ENCODE measurements around the gene NOL9. TPM values are rescaled to one million over a fixed set of nuclear protein-coding genes. Genes with fewer than 3 reads are reported as not detected.
"Not testable (repeated sequence)": the region's sequence is repeated elsewhere in the genome, so short reads cannot be mapped to it uniquely, and the experiment has no call there.

Gene NOL9
- 23.2 TPM for total RNA-seq
- long read RNA-seq, full-length matches to known transcripts, result 4 of 6 reads
- long read RNA-seq, partial matches to known transcripts, result 1 of 6 reads
- long read RNA-seq, other reads (novel, unspliced or antisense), result 1 of 6 reads

DNA sequence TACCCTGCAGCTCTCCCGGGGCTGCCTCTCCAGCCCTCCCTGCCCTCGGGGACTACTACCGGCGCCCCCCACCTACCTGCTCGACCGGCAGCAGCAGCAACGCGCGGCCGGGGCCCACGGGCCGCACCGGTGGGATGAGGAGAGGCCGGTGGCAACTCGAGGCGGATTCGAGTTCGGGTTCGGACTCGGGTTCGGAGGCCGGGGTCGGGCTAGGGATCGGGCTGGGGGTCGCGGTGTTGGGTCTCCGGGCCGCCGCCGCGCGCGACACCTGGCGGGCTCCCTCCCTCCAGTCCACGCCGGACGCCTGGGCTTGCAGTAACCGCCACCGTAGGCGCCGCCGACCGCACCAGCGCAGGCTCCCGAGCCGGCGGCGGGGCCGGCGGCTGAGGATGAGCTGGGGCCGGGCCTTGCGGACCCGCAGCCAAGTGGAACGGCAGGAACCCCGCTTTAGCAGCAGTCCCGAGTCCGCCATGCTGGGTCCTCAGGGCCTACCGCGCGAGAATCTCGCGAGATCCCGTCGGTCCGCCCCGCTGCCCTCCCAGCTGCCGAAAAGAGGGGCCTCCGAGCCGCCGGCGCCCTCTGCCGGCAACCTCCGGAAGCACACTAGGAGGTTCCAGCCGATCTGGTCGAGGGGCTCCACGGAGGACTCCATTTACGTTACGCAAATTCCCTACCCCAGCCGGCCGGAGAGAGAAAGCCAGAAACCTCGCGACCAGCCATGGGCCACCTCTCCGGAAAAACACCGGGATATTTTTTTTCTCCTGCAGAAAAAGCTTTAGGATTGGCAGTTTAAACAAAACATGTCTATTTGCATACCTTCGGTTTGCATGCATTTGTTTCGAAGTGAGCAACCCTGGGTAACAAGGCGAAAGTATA, at the start of gene NOL9:
NOL9 (minus strand) TSS at position 483 of the 876 bp plus-strand sequence; CDS start at position 472, 11 bp downstream.
- DNase-seq (ENCODE audit: low spot score), result peak; percentile 98

DNA sequence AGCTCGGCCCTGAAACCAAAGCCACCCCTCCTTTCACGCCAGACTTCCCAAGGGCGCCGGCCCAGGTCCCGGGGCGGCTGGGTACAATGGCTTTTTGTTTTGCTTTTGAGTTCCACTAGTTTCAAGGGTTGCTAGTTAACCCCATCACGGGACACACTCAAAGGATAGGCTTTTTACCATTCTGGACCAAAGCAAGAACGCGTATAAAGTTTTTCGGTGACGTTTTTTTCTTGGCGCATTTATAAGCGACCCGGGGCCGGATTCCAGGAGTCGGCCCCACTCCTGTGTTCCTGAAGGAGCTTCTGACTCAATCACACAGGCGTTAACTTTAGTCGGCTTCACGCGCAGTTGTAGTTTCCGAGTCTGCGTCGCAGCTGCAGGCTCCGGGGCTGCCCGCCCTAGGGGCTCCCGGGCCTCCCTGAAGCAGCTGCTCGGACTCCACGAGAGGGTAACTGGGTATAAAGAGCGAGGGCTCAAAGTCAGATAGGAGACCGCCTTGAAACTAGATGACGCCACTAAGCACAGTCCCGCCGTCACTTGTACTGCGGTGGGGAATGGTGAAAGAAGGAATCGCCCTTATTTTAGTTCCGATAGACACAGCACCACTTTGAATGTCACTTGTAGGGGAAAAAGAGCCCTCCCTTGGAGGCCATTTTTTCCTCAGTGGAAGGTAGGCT, 49.1 kb upstream of the NOL9 start:
- DNase-seq (ENCODE audit: low spot score), result no peak

DNA sequence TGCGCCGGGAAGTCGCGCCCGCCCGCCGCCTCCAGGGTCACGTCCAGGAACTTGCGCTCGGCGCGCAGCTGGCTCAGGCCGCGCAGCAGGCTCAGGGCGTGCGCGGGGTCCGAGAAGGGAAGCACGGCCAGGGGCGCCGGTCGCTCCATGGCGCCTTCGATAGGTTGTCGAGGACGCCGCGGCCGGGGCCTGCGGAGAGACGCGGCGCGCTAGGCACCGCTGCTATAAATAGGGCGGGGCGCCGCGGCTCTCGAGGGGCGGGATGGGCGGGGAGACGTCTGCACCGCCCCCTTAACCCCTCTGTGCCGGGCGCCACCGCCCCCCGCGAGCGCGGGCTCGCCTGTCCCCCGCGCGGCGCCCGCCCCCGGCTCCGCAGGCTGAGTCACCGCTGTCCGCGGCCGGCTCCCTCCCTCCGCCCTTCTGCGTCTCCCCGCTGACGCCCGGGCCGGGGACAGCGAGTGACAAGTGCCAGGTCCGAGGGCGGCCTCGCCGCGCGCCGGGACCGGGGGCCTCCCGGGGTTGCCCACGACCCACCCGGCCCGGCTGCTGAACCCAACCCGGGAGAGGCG, 48.4 kb upstream of the NOL9 start, which contains the start of gene KLHL21:
KLHL21 (minus strand) TSS at position 201 of the 569 bp plus-strand sequence; CDS start at position 149, 52 bp downstream.
- DNase-seq (ENCODE audit: low spot score), result peak; percentile 98

DNA sequence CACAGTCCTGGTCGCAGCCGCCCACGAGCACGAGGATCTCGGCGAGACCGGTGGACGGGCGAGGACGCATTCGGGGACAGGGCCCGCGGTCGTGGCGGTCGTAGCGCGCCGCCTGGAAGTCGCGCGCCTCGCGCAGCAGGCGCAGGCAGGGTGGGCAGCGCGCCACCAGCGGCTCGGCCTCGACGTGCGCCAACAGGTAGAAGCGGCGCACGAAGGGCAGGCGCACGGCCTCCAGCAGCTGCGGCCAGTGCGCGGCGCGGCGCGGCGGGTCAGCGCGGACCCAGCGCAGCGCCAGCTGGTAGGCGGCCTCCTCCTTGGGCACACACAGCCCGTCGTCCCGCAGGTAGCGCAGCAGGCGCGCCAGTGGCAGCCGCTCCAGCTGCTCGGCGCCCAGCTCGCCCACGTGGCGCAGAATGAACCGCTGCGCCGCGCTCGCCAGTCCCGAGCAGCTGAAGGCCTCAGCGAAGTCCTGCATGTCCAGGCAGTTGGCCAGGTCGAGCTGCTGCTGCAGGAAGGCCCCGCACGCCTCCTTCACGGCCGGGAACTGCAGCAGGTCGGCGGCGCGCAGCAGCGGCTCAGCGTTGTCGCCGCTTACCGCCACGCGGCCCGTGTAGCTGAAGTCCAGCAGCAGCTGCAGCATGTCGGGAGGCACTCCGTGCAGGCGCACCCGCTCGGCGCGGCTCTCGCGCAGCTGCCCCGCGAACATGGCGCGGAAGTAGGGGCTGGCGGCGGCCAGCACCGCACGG, 47.8 kb upstream of the NOL9 start:
- DNase-seq (ENCODE audit: low spot score), result no peak

DNA sequence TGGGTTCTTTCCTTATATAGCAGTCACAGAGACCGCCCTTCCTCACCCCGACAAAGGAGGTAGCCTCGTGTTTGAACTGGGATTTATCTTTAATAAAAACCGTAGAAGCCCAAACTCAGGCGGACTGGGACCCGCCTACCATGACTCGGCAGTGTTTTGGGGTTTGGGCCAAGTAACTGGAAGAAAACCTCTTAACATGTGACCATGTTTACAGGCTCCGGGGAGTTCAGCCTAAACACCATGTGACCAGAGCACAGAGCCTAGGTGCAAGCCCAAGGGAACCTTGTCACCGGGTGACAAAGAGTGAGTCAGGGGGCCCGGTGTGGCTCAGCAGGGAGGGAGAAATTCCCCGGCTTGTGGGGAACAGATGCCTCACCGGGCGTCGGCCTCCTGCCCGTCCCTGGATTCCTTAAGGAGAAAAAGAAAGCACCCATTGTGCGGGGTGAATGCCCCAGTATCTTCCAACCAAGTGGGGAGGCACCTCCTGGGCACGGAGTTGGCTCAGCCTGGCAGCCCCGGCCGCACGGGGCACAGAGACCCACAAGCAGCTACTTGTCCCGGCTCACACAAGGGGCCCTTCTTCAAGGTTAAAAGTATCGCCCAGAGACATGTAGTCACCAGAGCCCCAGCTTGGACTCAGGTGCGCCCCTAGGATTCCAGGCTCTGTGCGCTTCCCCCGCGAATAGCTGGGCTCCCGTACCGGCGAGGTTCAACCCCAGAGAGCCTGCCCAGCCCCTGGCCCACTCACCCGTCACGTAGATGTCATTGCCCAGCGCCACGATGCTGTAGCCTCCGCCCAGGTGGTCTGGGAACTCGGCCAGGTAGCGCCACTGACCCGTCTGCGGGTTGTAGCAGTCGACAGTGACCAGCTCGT, 47.0 kb upstream of the NOL9 start:
- no peak for DNase-seq (ENCODE audit: low spot score)

DNA sequence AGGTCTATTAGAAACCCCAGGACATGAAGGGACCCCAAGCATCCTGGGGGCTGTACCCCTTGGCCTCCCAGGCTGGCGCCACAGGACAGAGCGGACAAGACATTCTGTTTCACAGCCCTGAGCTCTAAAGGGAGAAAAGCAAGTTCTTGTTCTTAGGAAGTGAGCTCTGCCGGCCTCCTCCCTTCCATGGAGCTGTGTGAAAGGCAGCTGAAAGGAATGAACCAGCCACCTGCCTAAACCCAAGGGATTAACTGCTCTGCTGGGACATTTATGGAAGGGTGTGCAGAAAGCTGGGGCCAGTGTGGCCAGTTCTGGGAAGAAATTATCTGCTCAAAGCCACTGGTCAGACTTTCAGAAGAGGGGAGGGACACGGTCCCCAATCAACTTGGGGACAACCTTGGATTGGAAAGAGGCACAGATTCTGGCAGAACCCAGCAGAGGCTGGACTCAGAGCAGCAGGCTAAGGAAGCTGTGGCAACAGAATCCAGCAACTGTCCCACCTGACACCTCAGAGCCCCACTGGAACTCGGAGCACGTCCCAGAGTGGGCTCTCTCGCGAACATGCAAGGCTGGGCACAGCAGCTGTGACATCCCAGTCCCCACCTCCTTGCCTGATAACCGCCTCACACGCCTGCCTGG, 46.2 kb upstream of the NOL9 start:
- DNase-seq (ENCODE audit: low spot score), result no peak

DNA sequence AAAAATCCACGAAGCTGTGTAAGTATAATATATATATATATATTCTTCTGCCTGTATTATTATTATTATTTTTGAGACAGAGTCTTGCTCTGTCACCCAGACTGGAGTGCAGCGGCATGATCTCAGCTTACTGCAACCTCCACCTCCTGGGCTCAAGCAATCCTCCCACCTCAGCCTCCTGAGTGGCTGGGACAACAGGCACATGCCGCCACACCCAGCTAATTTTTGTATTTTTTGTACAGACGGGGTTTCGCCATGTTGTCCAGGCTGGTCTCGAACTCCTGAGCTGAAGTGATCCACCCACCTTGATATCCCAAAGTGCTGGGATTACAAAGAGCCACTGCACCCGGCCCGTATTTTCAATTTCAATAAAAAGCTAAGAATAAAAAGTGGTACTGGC, 45.7 kb upstream of the NOL9 start:
- DNase-seq (ENCODE audit: low spot score), result not testable (repeated sequence)

DNA sequence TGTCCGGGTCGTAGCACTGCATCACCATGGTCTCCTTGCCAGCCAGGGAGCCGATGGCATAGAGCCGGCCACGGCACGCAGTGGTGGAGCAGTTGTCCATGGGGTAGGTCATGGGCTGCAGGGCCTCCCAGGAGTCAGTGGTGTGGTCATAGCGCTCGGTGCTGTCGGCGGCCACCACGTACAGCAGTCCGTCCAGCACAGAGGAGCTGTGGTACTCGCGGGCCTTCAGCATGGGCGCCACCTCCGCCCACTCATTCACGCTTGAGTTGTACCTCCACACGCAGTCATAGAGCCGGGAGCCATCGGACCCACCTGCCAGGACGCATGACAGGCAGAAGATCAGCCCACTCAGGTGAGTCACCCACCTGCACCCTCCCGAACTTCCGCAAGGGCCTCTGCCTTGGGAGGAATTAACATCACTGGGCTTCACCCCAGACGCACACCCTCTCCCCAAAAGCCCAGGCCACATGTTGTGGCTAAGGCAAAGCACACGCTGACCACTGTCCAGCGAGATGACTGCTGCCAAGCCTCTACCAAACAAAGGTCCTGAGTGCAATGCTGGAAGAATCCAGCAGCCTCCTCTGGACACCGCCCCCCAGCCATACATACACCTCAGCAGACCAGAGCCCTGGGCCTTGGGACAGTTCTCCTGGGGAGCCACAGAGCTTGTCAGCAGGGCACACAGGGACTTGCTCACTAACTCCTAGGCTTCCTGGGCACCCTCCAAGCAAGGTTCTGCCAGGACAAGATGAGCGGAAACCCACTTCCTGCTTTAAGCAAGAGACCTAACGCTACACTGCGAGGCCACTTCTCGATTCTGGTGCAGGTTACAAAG, 45.0 kb upstream of the NOL9 start:
- DNase-seq (ENCODE audit: low spot score), result no peak

DNA sequence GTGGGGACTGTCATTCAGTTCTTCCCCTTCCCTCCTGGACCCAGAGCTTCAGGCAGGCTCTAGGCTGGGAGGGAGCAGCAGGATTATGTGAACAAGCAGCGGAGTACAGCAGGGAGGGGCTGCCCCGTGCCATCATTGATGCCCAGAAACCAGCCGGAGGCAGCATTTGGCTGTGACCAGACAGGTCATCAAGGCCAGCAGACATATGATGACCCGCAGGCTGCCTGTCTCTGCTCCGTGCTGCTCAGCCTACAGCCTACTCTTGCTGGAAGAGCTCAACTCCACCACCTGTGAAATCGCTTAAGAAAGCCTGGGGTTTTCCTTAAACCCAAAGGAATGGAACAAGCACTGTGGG, 43.4 kb upstream of the NOL9 start:
- DNase-seq (ENCODE audit: low spot score), result no peak

DNA sequence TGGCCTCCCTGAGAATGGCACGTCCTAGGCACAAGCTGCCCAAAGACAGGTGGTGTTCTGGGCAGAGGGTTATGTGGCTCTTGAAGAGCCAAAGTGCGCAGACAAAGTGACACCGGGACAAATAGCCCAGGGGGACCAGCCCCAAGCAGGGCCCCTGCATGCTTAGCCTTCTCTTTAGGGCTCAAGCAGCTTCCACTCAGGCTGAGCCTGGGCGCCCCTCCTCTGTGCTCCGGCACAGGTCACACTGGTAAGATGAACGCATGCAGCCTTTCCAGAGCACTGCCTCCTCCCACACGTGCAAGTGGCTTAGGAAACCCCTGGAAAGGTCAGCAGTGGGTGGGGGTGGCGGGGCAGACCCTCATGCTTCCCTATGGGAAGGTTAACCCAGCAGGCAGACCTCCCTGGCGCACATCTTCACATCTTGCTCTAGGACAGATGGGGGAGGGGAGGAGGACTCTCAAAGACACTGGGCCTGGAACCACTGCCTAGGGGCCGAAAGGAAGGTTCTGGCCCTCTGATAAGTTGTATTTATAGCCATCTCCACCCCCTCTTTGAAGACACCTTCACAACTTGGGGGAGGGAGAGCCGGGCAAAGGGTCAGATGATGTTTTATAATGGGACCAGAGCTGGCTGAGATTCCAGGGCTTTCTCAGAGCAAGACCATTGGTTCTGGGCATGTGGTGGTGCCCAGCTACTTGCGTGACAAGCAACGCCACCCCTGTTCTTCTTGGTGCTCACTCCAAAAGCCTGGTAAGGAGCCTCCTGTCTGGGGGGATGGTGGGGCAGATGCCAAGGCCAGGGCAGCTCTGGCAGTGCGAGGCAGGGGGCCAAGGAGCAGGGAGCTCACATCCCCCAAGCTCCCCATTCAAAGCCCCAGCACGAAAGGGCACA, 42.8 kb upstream of the NOL9 start:
- no peak for DNase-seq (ENCODE audit: low spot score)

DNA sequence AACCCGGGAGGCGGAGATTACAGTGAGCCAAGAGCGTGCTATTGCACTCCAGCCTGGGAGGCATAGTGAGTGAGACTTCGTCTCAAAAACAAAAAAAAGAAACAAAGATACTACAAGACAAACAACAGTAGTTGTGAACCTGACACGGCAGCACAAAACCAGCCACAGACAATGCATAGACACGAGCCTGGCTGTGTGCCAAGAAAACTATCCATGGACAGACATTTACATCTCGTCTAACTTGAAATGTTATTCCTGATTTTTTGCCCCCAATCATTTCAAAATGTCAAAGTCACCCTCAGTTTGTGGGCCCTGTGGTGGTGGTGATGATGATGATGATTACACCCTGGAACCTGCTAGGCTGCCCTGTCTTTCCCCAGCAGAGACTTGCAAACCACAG, 42.0 kb upstream of the NOL9 start:
- DNase-seq (ENCODE audit: low spot score), result no peak

DNA sequence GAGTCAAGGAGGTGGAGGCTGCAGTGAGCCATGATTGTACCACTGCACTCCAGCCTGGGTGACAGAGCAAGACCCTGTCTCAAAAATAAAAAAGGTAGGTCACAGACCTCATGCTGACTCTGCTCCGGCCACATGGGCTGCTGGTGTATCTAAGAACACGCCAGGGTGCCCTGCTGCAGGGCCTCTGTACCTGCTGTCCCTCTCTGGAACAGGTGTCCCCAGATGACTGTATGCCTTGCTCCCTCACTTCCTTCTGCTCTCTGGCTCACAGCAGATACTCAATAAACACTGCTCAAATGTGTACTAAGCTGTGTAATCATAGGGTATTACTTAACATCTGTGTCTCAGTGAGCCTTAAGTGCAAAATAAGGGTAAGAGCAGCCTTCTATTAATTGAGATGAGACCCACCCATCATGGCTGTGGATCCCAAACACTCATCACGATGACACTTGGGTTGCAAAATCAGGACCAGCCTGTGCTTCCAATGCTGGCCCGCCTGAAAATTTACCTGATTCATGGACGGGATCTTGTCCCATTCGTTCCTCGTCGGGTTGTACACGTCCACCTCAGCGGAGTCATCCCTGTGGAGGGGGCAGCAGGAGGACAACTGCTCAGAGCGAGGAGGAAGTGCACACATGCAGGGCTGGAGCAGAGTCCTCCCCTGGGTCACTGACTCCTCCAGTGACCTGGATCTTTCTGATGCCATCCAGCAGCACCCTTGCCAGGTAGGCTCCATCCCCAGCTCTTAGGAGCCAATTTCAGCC, 40.8 kb upstream of the NOL9 start:
- no peak for DNase-seq (ENCODE audit: low spot score)

DNA sequence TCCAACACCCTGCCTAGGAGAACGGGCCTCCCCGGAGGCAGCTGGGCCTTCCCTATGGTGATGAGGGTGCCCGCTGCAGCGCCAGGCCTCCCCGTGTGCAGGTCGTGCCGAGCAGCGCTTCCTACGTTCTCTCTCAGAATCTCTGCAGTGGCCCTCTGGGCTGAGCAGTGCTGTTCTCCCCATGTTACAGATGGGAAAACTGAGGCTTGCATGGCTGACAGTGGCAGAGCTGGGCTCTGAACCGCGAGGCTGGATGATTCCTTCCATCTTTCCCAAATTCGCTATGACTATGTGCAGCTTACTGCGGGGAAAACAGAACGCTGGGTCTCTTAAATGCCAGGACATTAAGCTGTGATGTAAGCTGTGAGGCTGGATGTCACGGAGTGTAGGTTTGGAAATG, 39.5 kb upstream of the NOL9 start:
- no peak for DNase-seq (ENCODE audit: low spot score)

DNA sequence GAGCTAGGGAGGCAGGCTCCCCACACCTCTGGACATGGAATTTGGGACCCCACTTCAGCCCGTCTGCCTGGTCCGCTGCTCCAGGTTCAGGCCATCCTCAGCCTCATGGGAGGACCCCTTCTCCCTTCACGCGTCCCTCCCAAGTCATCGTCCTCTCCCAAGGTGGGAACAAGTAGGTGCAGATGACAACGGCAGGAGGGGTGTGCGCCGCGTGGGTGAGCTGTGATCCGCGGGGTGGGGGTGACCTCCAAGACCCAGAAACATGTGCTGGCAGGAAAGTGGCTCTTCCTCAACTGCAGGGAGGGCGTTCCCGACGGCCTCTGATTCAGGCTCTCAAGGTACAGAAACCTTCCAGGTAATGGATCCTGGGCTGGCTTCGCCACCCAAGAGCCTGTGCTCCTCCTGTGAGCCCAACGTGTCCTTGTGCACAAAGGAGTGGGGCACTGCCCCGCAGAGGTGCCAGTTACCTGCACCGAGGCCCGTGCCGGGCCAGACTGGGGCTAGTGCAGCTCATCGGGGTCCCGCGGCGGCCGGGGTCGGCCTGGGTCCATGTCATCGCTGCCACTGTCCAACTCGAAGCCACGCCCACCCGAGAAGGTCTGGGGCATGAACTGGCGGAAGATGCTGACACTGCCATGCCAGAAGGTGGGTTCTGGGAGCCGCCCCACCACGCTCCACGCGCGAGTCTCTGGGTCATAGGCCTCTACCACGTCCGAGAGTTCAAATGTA, 38.7 kb upstream of the NOL9 start:
- DNase-seq (ENCODE audit: low spot score), result no peak

DNA sequence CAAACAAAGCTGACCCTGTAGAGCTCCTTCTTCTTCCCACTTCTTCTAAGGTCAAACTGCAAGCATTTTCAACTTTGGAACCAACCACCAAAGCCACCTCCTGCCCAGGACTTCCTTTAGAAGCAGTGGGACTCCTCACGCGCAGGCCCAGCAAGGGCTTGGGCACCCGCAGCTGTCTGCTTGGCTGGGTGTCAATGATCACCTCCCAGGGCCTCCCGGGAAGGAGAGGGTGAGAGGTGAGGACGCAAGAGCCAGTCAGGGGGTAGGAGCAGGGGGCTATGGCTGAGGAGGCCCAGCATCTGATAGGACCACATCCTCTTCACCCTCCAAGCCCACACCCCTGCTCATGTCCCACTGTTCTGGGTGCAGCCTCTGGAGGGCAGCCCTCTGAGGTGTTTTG, 38.1 kb upstream of the NOL9 start:
- DNase-seq (ENCODE audit: low spot score), result no peak

DNA sequence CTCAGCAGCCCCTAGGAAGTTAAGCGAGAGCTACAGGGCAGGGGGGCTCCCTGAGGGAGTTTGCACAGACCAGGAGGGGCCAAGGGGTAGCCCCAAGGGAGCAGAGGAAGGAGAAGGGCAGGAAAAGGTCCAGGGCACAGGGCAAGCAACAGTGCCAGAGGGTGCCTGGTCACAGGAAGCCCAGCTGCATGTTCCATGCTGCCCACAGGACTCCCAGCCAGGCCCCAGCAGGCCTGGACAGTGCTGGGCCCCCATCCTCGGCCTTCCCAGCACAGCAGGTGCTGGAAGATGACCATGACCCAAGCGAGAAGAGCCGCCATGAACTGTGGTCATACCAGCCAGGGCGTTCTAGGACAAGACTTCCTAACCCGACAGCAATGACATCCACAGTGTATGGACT, 37.3 kb upstream of the NOL9 start:
- DNase-seq (ENCODE audit: low spot score), result no peak

Measured in mesenteric fat pad (tissue), 1 donor.